ENCODE results near the gene ZGRF1.

The ZGRF1 gene

GRCh38 chr4:112511803-112512118 lies 124.9 kb downstream of the ZGRF1 start:
- no peak for DNase-seq
- Histone ChIP-seq H3K36me3 (no peaks in the 10 kb centered on the region), H3K9me3 (no peaks in the 10 kb centered on the region), H3K4me3 (no peak overlapping the region), H3K27ac (no peak overlapping the region), H3K4me1 (peaks cover 0 to 53% (median 43%) of the 10 kb centered on the region in 4 donors), H3K27me3 (peaks cover 3 to 90% of the 10 kb centered on the region in 2 donors)
- TF ChIP-seq, protein P1, sequence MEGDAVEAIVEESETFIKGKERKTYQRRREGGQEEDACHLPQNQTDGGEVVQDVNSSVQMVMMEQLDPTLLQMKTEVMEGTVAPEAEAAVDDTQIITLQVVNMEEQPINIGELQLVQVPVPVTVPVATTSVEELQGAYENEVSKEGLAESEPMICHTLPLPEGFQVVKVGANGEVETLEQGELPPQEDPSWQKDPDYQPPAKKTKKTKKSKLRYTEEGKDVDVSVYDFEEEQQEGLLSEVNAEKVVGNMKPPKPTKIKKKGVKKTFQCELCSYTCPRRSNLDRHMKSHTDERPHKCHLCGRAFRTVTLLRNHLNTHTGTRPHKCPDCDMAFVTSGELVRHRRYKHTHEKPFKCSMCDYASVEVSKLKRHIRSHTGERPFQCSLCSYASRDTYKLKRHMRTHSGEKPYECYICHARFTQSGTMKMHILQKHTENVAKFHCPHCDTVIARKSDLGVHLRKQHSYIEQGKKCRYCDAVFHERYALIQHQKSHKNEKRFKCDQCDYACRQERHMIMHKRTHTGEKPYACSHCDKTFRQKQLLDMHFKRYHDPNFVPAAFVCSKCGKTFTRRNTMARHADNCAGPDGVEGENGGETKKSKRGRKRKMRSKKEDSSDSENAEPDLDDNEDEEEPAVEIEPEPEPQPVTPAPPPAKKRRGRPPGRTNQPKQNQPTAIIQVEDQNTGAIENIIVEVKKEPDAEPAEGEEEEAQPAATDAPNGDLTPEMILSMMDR (IDR thresholded peaks at IDR 0.05), result no peak
- intact Hi-C loops (cut with DNase I; ENCODE audit: low total_unique reads), result no loop called here

DNA sequence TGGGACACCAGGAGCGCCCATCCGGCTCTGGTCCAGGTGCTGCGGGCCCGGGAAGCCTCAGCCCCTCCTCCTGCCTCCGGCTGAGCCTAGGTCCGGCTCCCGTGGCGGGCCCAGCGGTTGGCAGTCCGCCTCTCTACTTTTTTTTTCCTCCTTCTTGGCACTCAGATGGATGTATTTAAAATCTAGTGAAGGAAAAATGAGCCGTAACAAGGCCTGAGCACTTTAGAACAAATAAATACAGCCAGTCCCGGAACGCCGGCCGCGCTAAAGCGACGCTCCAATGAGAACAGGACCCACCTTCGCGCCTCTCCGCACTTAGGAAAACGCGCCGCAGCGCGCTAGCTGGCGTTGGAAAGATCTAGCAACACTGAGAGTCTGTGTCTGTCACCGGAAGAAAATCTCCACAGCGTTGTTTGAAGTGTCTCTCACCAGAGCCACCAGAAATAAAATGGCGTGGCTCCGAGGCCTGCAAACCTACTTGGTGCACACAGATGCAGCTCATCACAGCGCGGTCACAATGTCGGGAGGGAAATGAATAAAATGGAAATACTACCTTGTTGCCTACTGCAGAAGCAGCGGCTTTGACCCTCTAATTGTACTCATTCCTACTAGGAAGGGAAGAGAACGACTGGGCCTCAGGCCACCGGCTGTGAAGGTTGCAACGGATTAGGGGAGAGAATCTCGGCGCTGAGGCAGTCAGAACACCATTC lies 125.5 kb downstream of the ZGRF1 start:
- intact Hi-C loops (cut with DNase I; ENCODE audit: low total_unique reads), result no loop called here
- H3K27me3 ChIP-seq, result peaks cover 3 to 87% of the 10 kb centered on the region in 2 donors
- DNase-seq, result no peak
- no peak overlapping the region for H3K27ac ChIP-seq
- TF ChIP-seq, protein P1 (IDR thresholded peaks at IDR 0.05), result no peak
- peaks cover 0 to 47% (median 38%) of the 10 kb centered on the region in 4 donors for H3K4me1 ChIP-seq
- peak overlapping the region; percentile 18 to 21 for H3K4me3 ChIP-seq
- no peaks in the 10 kb centered on the region for H3K36me3 ChIP-seq
- no peaks in the 10 kb centered on the region for H3K9me3 ChIP-seq

DNA sequence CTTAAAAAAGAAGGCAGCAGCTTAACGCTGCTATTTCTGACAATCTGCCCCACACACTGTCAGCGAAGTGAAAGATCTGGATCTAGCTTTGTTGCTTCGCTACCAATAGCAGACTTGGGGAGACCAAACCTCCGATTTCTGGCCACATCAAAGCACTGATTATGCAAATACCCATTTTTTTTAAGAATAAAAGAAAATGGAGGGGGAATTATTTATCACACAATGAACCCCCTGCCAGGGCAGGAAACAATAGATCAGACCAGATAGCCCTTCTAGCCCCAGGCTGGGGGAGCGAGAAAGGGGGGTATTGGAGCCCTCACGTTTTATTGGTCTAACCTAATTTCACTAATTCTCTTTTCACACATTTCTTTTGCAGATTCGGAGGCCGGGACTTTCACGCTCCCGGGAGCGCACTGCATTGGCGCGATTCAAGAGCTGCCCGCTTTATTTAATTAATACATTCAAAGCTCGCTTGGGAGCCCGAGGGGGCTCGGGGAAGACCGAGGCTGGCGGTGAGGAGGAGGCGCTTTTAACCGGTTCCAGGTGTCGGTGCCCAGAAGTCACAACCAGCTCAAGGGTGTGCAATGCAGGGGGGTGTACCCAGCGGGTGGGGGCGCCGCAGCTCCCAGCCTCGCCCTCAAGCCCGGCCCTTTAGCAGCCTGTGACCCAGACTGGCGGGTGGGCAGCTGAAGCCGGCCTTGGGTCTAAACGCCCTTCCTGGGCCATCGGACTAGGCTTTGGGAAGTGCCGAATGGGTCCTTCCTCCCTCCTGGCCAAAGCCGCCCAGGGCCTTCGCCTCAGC lies 126.2 kb downstream of the ZGRF1 start:
- Histone ChIP-seq H3K4me1 (peaks cover 0 to 40% (median 30%) of the 10 kb centered on the region in 4 donors), H3K4me3 (peak overlapping the region; percentile 18 to 21), H3K36me3 (no peaks in the 10 kb centered on the region), H3K9me3 (no peaks in the 10 kb centered on the region), H3K27me3 (peaks cover 3 to 85% of the 10 kb centered on the region in 2 donors), H3K27ac (no peak overlapping the region)
- TF ChIP-seq, protein P1 (IDR thresholded peaks at IDR 0.05), result no peak
- intact Hi-C loops (cut with DNase I; ENCODE audit: low total_unique reads), result no loop called here
- DNase-seq, result peak in 1 of 2 donors; percentile 62

DNA sequence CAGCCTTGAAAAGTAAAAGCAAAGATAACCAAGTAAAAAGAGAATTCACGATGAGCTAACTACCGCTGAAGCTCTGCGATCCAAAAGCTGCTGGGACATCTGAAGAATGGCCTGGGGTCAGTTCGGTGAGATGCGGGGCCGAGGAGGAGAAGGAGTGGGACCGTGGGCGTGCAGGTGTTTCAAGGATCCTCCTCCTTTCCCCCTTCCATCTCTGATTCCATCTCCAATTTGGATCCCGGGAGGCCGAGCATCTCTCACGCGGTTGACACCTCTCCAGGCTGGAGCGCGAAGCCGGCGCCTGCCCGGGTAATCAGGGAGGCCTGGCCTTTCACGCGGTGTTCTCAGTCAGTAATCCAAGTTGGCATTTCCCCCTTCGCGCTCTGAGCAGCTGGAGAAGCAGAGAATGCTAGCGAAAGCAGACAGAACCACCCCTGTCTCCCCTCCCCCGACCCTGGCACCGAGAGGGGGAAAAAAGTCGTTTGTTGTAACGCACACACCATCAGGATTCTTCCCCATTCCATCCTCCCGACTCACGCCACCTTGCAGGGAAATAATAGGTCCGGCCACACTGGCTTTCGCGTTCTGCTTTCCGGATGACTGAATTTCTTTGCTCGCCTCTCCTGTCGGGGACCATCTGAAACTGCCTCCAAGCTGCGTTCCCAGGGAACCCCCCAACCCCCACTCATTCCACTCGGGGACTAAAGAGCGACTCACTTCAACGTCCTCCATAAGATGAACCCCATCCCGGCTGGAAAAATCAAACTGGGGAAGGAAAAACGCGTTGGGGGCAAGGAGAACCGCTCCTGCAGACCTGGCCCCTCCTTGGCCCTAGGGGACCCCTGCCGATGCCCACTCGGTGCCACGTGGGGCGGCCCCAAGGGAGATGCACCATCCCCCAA lies 127.2 kb downstream of the ZGRF1 start:
- no peak for DNase-seq
- Histone ChIP-seq H3K27ac (no peak overlapping the region), H3K9me3 (no peaks in the 10 kb centered on the region), H3K4me3 (peak overlapping the region; percentile 18 to 21), H3K36me3 (no peaks in the 10 kb centered on the region), H3K4me1 (peaks cover 0 to 30% (median 22%) of the 10 kb centered on the region in 4 donors), H3K27me3 (peaks cover under 1 to 79% of the 10 kb centered on the region in 2 donors)
- intact Hi-C loops (cut with DNase I; ENCODE audit: low total_unique reads), result no loop called here
- TF ChIP-seq, protein P1 (IDR thresholded peaks at IDR 0.05), result no peak

GRCh38 chr4:112508356-112508755 lies 128.4 kb downstream of the ZGRF1 start:
- TF ChIP-seq, protein P1 (IDR thresholded peaks at IDR 0.05), result no peak
- Histone ChIP-seq H3K27me3 (peaks cover 0 to 68% of the 10 kb centered on the region in 2 donors), H3K4me3 (no peak overlapping the region), H3K27ac (no peak overlapping the region), H3K36me3 (no peaks in the 10 kb centered on the region), H3K4me1 (peaks cover 0 to 28% (median 21%) of the 10 kb centered on the region in 4 donors), H3K9me3 (no peaks in the 10 kb centered on the region)
- intact Hi-C loops (cut with DNase I; ENCODE audit: low total_unique reads), result no loop called here
- DNase-seq, result no peak
